ENCODE measurements around the gene C19orf53. TPM values are rescaled to one million over a fixed set of nuclear protein-coding genes. Genes with fewer than 3 reads are reported as not detected.
A peak's percentile ranks its signal among the peaks of the same experiment; 100 is the strongest.

Gene C19orf53
- total RNA-seq (2013), result 116 TPM
- 100 to 1,000 TPM; 125 to 156 (median 132) TPM for polyA plus RNA-seq
- 22.4 and 62.0 TPM in 2 replicates for polyA minus RNA-seq
- 6.5 to 18.6 (median 15.2) reads per million in 11 experiments for total RNA-seq

DNA sequence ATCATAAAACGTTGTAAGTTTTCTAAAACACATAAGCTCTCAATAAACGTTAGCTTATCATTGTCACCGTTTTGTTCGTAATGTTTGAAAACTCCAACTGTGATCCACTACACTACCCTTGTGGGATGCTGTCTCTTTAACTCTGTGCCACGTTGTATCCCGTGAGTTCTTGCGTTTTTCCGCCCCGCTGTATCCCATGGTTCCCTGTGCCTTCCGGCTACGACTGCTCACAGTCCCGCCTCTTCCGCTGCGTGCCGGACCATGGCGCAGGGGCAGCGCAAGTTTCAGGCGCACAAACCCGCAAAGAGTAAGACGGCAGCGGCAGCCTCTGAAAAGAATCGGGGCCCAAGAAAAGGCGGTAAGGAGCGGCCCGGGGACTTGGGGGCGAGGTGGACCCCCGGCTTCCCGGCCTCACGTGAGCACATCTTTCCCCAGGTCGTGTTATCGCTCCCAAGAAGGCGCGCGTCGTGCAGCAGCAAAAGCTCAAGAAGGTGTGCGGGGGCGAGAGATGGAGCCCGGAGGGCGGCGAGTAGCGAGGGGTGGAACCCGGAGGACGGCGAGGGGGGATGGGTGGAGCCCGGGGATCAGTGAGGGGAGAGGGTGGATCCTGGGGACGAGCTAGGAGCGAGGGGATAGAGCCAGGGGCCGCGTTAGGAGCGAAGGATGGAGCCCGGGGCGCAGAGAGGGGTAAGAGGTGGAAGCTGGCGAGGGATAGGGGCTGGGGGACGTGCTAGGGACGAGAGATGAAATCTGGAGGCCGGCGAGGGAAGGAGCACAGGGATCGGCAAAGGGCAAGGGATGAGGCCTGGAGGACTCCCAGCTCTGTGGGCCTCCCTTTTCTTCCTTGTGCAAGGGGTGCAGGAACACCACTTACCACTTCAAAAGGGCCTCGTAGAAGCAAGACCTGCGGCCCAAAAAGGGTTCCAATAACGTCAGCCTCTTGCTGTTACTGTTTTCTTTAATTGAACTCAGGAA lies at the start of gene C19orf53:
Gene C19orf53 (plus strand): TSS at position 240 of the 975 bp plus-strand sequence. CDS start 22 bp downstream, at position 262.
- TF ChIP-seq, protein P1, sequence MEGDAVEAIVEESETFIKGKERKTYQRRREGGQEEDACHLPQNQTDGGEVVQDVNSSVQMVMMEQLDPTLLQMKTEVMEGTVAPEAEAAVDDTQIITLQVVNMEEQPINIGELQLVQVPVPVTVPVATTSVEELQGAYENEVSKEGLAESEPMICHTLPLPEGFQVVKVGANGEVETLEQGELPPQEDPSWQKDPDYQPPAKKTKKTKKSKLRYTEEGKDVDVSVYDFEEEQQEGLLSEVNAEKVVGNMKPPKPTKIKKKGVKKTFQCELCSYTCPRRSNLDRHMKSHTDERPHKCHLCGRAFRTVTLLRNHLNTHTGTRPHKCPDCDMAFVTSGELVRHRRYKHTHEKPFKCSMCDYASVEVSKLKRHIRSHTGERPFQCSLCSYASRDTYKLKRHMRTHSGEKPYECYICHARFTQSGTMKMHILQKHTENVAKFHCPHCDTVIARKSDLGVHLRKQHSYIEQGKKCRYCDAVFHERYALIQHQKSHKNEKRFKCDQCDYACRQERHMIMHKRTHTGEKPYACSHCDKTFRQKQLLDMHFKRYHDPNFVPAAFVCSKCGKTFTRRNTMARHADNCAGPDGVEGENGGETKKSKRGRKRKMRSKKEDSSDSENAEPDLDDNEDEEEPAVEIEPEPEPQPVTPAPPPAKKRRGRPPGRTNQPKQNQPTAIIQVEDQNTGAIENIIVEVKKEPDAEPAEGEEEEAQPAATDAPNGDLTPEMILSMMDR (IDR thresholded peaks at IDR 0.05), result no peak
- Histone ChIP-seq H3K79me2 (ENCODE audit: insufficient read depth, low read length) (peaks cover 23% of the 10 kb centered on the region), H3K4me1 (ENCODE audit: control insufficient read depth in 1 of 2, insufficient read depth in 2 of 2, low read length in 2 of 2) (peaks cover 9 to 12% of the 10 kb centered on the region in 2 donors), H4K20me1 (ENCODE audit: insufficient read depth, low read length) (peaks cover 16% of the 10 kb centered on the region), H3K4me3 (replicated peaks in 1 of 3; ENCODE audit: low read depth in 2 of 3, low read length in 3 of 3) (peak within 1 kb of the TSS; percentile 53 to 96 (median 78)), H3K27ac (ENCODE audit: low read depth in 1 of 2, low read length in 2 of 2) (peak within 1 kb of the TSS; percentile 36 to 82), H3K36me3 (replicated peaks in 1 of 2; ENCODE audit: control insufficient read depth in 1 of 2, insufficient read depth in 2 of 2, low read length in 2 of 2) (peaks cover 28 to 53% of the 10 kb centered on the region in 2 donors), H3K9me3 (replicated peaks in 1 of 2; ENCODE audit: control insufficient read depth in 1 of 2, insufficient read depth in 1 of 2, low read length in 2 of 2) (no peaks in the 10 kb centered on the region), H2AFZ (ENCODE audit: insufficient read depth, low read depth, low read length, poor library complexity, severe bottlenecking) (peak within 1 kb of the TSS; percentile 93), H3K4me2 (replicated peaks; ENCODE audit: extremely low read depth, low read length, poor library complexity, severe bottlenecking) (peak within 1 kb of the TSS; percentile 99), H3K9ac (ENCODE audit: insufficient read depth, low read length, poor library complexity, severe bottlenecking) (peak within 1 kb of the TSS; percentile 85), H3K27me3 (ENCODE audit: control insufficient read depth in 2 of 2, insufficient read depth in 2 of 2, low read length in 2 of 2) (no peaks in the 10 kb centered on the region)
- peak; percentile 78 to 84 (median 83) for DNase-seq
- no peaks in the 10 kb centered on the region for H3K9me3 Mint-ChIP-seq
- H3K4me3 Mint-ChIP-seq, result peak within 1 kb of the TSS; percentile 93 to 97
- peaks cover 0 to 2% (median 0%) of the 10 kb centered on the region in 3 donors for H3K27me3 Mint-ChIP-seq (ENCODE audit: low read depth in 3 of 3)
- H3K4me1 Mint-ChIP-seq, result peaks cover 21% of the 10 kb centered on the region
- peak within 1 kb of the TSS; percentile 86 to 97 (median 93) for H3K27ac Mint-ChIP-seq
- intact Hi-C loops (cut with micrococcal nuclease), result loop anchor here in 1 of 2 donors (1.0 kb wide), 1 partner anchor 43 kb away; no protein-coding TSS in a partner anchor
- under 1% methylated on average over 48 of the region's 61 CpGs for WGBS (ENCODE audit: insufficient coverage)
- peaks cover 44 to 63% of the 10 kb centered on the region in 2 donors for H3K36me3 Mint-ChIP-seq

DNA sequence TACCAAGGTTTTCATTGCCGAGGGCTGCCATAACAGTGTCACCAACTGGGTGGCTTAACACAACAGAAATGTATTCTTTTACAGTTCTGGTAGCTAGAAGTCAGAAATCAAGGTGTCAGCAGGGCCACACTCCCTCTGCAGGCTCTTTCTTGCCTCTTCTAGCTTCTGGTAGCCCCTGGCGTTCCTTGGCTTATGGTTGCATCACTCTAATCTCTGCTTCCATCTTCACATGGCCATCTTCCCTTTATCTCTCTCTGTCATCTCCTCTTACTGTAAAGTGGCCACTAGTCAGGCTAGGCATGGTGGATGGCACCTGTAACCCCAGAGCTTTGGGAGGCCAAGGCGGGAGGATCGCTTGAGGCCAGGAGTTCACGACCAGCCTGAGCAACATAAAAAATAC lies 47.9 kb upstream of the C19orf53 start:
- Histone ChIP-seq H3K9ac (ENCODE audit: insufficient read depth, low read length, poor library complexity, severe bottlenecking) (no peak overlapping the region), H4K20me1 (ENCODE audit: insufficient read depth, low read length) (no peaks in the 10 kb centered on the region), H3K4me2 (replicated peaks; ENCODE audit: extremely low read depth, low read length, poor library complexity, severe bottlenecking) (no peak overlapping the region), H3K27me3 (ENCODE audit: control insufficient read depth in 2 of 2, insufficient read depth in 2 of 2, low read length in 2 of 2) (no peaks in the 10 kb centered on the region), H3K9me3 (replicated peaks in 1 of 2; ENCODE audit: control insufficient read depth in 1 of 2, insufficient read depth in 1 of 2, low read length in 2 of 2) (no peaks in the 10 kb centered on the region), H3K79me2 (ENCODE audit: insufficient read depth, low read length) (no peaks in the 10 kb centered on the region), H3K4me1 (ENCODE audit: control insufficient read depth in 1 of 2, insufficient read depth in 2 of 2, low read length in 2 of 2) (peaks cover 29 to 30% of the 10 kb centered on the region in 2 donors), H3K36me3 (replicated peaks in 1 of 2; ENCODE audit: control insufficient read depth in 1 of 2, insufficient read depth in 2 of 2, low read length in 2 of 2) (no peaks in the 10 kb centered on the region), H3K4me3 (replicated peaks in 1 of 3; ENCODE audit: low read depth in 2 of 3, low read length in 3 of 3) (no peak overlapping the region), H3K27ac (ENCODE audit: low read depth in 1 of 2, low read length in 2 of 2) (no peak overlapping the region), H2AFZ (ENCODE audit: insufficient read depth, low read depth, low read length, poor library complexity, severe bottlenecking) (no peak overlapping the region)
- H3K36me3 Mint-ChIP-seq, result no peaks in the 10 kb centered on the region
- H3K27me3 Mint-ChIP-seq (ENCODE audit: low read depth in 3 of 3), result peaks cover 1 to 4% (median 3%) of the 10 kb centered on the region in 3 donors
- no peak overlapping the region for H3K27ac Mint-ChIP-seq
- intact Hi-C loops (cut with micrococcal nuclease), result loop anchor here in 1 of 2 donors (10.0 kb wide), 1 partner anchor 452 kb away; no protein-coding TSS in a partner anchor
- TF ChIP-seq, protein P1 (IDR thresholded peaks at IDR 0.05), result no peak
- no peak overlapping the region for H3K4me3 Mint-ChIP-seq
- WGBS (ENCODE audit: insufficient coverage), result 50% methylated on average over 1 of the region's 5 CpGs
- peaks cover 29% of the 10 kb centered on the region for H3K4me1 Mint-ChIP-seq
- DNase-seq, result no peak
- no peaks in the 10 kb centered on the region for H3K9me3 Mint-ChIP-seq
